PFSK-1 (cell line): Measurements from ENCODE around the gene SCN4B.

Source experiments
- FOXP2 ChIP-seq: optimal IDR thresholded peaks from 2 replicates; pipeline ENCODE3; 2011; ENCODE audit warnings: borderline replicate concordance, control low read depth, inconsistent platforms; ENCODE audit not compliant: insufficient read depth; ENCODE audit errors: extremely low read length, extremely low read depth
- POLR2AphosphoS5 ChIP-seq: IDR thresholded peaks from 2 replicates; pipeline ENCODE4 v1.6.1; 2012; ENCODE audit warnings: low read depth, mild to moderate bottlenecking, control low read depth, low read length, moderate library complexity
- REST ChIP-seq, 2 experiments: IDR thresholded peaks; 2 replicates each; pipeline versions ENCODE4 v1.6.1 to v1.8.0; 2011 to 2012; ENCODE audit warnings: low read depth in 2 of 2, low read length in 2 of 2, control low read depth in 1 of 2, inconsistent platforms in 1 of 2, mild to moderate bottlenecking in 1 of 2, moderate library complexity in 1 of 2; ENCODE audit not compliant: insufficient read depth in 1 of 2
- SIN3A ChIP-seq: IDR thresholded peaks from 2 replicates; pipeline ENCODE4 v1.6.1; 2012; ENCODE audit warnings: mild to moderate bottlenecking, low read length, moderate library complexity, borderline replicate concordance; ENCODE audit not compliant: insufficient read depth
- TAF1 ChIP-seq: IDR thresholded peaks from 2 replicates; pipeline ENCODE4 v1.6.1; 2012; ENCODE audit warnings: low read length, control low read depth, borderline replicate concordance; ENCODE audit not compliant: insufficient read depth

- TF ChIP-seq SIN3A = no peak
- no peak for TF ChIP-seq REST (IDR thresholded peaks at IDR 0.05; ENCODE audit: insufficient read depth in 1 of 2, low read depth in 2 of 2, low read length in 2 of 2)
- TF ChIP-seq POLR2AphosphoS5 = no peak
- no peak for TF ChIP-seq TAF1
- no peak for TF ChIP-seq FOXP2
Measured at GRCh38 chr11:118099838-118100556, 52.6 kb downstream of the SCN4B start.
